Measurements from ENCODE around the gene CNIH1.

GRCh38 chr14:54478636-54479215, 37.6 kb upstream of the CNIH1 start:
- TF ChIP-seq POLR2AphosphoS5 (IDR thresholded peaks at IDR 0.05; ENCODE audit: low read depth, low read length): no peak
- TF ChIP-seq SPI1 (IDR thresholded peaks at IDR 0.05; ENCODE audit: low read depth, low read length): no peak
- no peak for TF ChIP-seq PAX5 (IDR thresholded peaks at IDR 0.05; ENCODE audit: insufficient read depth, low read length, severe bottlenecking)
- TF ChIP-seq POLR2A (IDR thresholded peaks at IDR 0.05; ENCODE audit: low read depth, low read length): no peak
- no peak for TF ChIP-seq TAF1 (IDR thresholded peaks at IDR 0.05; ENCODE audit: low read depth, low read length)

Measured in GM12891 (cell line).